ENCODE results near the gene NKG7.
A peak's percentile ranks its signal among the peaks of the same experiment; 100 is the strongest.

NKG7 gene

DNA sequence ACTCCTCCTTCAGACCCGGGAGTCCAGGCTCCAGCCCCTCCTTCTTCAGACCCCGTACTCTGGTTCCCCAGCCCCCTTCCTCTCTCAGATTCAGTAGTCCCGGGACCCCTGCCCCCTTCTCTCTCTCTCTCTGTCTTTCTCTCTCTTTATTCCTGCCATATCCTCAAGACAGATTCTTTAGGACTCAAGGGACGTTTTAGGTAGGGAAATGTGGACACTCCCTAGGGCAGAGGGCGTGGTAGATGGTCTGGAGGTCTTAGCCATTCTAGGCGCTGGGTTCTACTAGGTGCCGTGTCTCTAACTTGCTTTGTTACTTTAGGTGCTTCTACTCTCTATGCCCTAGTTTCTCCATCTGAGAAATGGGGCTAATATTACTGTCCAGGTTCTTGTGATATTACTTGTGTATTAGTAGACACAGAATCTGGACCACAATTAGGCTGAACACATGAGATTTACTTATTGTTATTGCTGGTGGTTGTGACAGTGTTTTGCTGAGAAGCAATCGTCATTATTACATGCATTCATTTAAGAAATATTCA, 18.7 kb upstream of the NKG7 start:
- no peak for DNase-seq (ENCODE audit: low read depth, low spot score)

DNA sequence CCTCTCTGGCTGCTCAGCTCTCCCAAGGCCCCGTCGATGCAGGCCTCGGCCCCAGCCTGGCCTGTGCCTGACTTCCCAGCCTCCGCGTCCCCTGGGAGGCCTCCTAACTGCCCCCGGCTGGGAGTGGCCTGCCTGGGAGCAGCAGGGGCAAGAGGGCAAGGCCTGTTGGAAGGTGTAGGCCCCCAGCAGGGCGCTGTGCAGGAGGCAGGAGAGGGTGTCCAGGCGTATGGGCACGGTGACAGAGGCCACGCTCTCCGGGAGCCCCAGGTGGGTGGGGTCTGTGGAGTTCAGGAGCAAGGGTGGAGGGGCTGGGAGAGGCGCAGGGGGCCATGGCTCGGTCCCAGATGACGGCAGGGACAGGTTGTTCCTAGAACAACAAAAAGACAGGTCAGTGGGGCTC, 16.7 kb upstream of the NKG7 start:
- no peak for DNase-seq (ENCODE audit: low read depth, low spot score)

DNA sequence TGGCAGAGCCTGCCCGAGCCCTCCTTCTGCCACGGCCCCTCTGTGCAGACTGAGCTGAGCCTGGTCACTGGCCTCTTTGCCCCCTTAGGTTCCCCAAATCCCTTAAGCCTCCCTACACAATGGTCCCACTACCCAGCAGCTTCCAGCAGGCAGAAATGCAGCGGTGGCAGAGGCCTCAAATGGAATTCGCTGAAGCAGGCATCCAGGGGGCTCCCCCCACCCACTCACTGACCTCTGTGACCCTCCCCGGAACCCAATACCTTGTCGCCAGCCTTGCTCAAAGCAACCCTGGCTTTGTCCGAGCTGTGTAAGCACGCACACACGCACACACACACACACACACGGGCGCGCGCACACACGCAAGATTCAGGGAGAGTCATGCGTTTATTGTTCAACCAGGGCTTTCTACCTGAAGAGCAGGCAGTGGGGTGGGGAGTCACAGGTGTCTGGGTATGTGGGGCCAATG, 15.5 kb upstream of the NKG7 start, which contains the start of gene LIM2:
Gene LIM2, minus strand, starts transcription at position 51 of the 466 bp plus-strand sequence. CDS start 531 bp downstream, outside the sequence.
- no peak for DNase-seq (ENCODE audit: low read depth, low spot score)

DNA sequence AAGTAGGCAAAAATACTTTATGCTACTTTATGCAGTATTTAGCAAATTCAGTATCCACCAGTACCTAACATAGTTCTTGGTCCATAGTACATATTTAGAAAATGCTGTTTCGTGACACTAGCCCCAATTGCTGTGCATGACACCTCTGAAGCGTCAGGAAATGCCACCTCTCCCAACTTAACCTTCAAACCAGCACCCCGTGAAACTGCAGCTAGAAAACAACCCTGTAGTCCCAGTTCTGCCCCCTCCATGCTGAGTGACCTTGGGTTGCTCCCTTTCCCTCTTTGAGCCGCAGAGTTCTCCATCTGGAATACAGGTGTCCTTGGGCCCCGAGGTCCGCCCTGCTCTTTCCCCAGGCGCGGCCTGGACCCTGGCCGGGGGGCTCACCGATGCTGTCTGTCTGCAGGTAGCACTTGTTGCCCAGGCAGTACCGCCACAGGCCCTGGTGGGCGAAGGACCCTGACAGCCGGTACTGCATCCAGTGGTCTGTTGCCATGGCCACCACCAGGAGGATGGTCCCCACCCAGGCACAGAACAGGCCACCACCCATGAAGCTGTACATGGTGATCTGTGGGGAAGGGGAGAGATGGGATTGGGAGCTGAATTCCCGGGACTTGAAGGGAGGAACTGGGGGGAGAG, 14.5 kb upstream of the NKG7 start:
- DNase-seq (ENCODE audit: low read depth, low spot score), result no peak

DNA sequence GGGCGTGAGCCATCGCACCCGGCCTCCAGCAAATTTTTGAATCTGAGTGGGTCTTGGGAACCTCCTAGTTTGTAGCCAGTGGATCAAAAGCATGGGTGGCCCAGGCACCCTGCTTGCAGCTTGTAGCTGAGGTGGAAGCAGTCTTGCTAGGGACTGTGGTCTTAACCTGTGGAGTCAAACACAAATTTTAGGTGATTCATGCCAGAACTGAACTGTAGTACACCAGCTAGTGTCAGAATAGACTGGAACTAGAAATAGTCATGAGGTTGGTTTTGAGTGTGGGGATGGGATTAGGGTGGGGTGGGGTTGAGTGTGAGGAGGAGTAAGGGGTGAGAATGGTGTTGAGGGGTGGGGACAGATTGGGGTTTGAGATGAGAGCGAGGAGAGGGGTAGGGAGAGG, 9.6 kb upstream of the NKG7 start:
- DNase-seq (ENCODE audit: low read depth, low spot score), result no peak

DNA sequence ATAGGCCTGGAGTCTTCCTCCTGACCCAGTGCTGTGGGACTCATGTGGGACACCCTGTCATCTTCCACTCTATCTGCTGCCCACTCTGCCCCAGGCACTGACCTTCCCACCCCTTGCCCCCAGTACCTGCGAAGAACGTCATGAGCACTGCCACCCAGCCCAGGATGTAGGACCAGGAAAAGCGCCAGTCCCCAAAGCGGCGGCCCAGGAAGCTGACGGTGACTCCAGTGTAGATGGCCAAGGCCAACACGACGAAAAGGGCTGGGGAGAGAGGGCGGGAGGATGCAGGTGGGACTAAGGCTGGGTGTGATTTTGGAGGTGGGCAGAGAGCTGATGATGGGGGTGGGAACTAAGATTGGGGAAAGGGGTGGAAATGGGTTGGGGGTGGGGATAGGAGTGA, 7.9 kb upstream of the NKG7 start:
- no peak for DNase-seq (ENCODE audit: low read depth, low spot score)

DNA sequence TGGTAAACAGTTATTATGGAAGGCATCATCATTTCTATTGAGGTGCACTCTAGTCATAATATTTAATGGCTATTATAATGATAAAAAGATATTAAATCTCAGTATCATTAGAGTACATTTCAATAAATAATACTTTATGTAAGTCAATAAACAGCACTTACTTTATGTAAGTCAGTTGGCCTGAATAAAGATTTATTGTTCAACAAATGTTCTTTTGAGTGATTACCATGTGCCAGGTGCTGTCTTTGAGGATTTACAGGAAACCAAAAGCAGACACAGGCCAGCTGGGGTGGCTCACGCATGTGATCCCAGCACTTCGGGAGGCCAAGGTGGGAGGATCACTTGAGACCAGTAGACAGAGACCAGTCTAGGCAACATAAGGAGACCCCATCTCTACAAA, 5.0 kb upstream of the NKG7 start:
- no peak for DNase-seq (ENCODE audit: low read depth, low spot score)

DNA sequence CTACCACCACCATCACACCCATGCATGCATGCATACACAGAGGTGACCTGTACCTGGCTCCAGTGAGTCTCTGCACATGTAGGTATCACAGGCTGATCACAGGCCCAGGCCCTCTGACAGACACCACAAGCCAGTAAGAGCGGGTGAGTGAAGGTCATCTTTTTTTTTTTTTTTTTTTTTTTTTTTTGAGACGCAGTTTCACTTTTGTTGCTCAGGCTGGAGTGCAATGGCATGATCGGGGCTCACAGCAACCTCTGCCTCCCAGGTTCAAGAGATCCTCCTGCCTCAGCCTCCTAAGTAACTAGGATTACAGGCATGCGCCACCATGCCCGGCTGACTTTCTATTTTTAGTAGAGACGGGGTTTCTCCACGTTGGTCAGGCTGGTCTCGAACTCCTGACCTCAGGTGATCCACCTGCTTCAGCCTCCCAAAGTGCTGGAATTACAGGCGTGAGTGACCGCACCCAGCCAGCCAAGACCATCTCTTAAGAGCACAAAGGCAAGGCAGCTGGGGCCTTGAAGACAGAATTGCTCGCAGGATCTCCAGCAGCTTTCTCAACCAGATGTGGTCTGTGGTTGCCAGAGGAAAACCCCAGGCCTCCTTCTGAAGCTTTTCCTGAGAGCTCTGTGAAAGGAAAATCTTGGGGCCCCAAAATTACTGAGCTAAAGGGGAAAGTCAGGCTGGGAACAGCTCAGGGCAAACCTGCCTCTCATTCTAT, 3.2 kb upstream of the NKG7 start:
- no peak for DNase-seq (ENCODE audit: low read depth, low spot score)

DNA sequence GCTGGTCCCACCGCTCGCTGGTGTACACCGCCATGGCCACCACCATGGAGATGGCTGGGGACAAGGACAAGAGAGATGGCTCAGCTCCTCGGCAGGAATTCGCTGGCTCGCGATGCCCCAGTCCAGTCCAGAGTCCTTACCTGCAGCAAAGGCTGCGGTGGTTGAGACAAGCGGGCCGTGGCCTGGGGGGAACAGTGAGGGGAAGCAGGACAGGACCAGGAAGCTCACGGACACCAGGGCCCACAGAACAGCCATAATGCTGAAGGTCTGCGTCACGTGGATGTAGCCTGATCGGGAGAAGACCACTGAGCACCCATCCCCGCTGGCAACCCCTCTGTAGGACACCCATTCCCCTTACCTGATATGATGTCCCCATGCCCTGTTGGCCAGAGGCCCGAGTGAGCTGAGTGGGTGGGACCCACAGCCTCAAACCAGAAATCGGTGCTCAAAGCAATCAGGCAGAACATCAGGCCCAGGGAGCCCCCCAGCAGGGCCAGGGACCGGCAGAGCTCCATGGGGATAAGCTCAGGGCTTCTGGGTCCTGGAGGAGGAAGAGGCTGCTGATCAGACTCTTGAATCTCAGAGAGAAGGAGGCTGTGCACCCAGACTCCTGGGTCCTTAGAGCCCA, 319 bp downstream of the NKG7 start:
- DNase-seq (ENCODE audit: low read depth, low spot score), result no peak

DNA sequence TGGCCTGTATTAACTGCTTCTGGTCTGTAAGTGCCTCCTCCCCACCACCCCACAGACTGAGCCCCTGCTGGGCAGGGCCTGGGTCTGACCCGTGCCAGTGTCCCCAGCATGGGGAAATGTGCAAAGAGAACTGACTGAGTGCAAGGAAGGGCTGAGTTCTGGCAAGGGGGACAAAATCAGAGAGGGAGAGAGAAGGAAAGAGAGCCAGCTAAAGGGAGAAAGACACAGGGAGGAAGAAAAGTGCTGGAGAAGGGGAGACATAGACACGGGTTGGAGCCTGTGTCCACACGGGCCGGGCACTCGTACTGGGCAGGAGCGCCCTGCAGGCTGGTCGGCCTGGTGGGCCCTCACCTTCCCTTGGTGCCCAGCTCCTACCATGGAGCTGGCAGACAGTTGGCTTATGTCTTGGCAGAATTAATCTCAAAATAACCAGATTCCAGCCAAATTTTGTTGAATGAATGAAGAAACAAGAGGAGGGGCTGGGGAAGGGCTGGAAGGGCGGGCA, 1.2 kb downstream of the NKG7 start:
- no peak for DNase-seq (ENCODE audit: low read depth, low spot score)

DNA sequence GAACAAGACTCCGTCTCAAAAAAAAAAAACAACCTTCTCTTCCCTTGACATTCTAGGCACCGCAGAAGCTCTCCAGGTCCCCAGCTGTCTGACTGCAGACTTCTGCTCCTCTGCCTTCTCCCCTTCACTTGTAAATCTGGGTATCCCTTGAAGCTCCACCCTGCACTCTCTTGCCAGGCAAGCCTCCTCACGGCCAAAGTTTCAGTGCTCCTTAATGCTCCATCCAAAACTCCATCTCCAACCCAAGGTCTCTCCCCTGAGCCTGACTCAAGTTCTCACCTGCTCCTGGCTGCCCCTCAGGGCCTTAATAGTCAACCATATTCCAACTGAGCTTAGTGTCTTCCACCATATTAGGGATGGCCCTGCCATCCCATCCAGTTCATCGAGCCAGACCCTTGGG, 2.2 kb downstream of the NKG7 start:
- no peak for DNase-seq (ENCODE audit: low read depth, low spot score)

DNA sequence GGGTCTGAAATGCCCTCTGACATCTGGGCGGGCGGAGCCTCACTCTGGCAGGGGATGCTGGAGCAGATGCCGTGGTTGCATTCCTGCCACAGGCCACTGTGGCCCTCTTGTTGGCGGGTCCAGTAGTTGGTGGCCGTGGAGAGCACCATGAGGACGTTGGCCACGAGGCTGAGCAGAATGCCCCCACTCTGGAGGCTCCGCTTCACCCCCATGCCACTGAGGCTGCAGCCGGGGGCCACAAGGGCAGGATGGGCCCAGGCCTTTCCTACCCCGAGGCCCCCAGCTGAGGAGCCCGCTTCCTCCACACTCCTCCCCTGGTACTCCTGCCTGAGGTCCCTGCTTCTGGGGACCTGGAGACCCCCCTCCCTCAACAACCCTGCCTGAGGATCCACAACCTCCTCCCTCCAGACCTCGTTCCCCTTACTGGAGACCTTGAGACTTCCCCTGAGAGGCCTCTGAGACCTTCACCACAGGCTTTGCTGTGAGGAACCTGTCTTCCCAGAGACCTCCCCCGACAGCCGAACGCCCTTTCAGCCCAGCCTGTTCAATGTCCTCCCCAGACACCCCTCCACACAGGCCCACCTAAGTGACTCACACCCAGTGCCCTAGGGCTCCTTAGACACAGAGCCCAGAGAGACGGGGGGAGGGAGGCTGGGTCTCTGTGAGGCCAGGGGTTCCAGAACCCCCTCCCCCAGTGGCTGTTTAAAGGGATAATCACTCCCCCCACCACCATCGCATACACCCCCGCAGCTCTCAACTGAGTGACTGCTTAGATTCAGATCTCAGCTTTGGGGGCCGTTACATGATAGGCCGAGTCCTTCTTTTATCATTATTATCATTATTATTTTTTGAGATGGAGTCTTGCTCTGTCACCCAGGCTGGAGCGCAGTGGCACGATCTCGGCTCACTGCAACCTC, 3.8 kb downstream of the NKG7 start, which contains the start of gene CLDND2:
Gene CLDND2, minus strand, starts transcription at position 638 of the 917 bp plus-strand sequence. Its CDS starts 426 bp downstream, at position 212.
- peak; percentile 49 for DNase-seq (ENCODE audit: low read depth, low spot score)

DNA sequence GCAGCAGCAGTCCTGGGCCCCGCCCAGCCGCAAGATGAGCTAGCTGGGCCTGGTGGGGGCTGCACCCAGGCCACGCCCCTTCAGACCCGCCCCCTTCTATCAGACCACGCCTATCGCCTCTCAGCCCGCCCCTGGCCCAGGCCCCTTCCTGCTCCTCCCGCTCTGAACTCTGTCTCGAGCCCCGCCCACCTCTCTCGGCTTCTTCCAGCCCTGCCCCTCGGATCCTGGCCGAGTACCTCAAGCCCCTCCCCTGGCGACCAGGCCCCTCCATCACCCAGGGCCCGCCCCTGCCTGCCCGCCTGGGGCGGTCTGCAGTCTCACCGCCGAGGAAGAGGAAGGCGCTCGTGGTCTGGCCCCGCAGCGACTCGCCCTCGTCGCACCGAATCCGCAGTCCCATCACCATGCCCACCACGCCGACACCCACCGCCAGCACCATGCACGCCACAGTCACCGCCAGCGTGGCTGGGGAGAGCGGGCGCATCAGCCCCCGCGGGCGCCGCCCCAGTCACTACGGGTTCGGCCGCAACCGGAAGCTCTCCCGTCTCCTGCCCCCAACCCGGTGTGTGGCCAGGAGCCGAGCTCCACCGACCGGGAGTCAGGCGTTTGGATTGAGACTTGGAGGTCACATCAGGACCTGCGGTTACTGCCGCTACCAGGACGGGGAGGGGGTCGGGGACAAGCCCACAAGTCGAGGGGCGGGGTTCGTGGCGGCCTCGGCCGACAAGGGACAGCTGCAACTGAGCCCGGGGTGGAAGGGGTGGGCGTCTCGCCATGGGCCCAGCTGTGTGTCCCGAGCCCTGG, 4.7 kb downstream of the NKG7 start:
- peak; percentile 100 for DNase-seq (ENCODE audit: low read depth, low spot score)

DNA sequence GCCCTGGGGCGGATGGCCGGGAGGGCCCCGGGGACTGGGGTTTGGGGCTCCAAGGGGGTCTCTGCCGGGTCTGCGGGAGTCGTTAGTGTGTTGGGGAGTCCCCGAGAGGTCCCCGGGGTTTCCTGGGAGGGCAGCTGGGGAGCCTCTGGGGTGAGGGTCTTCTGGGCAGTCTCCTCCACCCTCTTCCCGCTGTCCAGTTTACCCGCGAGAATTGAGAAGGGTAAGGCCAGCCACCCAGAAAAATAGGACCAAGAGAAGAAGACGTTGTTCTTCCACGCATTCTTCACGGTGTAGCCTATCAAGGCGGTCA, 5.2 kb downstream of the NKG7 start:
- DNase-seq (ENCODE audit: low read depth, low spot score), result no peak

DNA sequence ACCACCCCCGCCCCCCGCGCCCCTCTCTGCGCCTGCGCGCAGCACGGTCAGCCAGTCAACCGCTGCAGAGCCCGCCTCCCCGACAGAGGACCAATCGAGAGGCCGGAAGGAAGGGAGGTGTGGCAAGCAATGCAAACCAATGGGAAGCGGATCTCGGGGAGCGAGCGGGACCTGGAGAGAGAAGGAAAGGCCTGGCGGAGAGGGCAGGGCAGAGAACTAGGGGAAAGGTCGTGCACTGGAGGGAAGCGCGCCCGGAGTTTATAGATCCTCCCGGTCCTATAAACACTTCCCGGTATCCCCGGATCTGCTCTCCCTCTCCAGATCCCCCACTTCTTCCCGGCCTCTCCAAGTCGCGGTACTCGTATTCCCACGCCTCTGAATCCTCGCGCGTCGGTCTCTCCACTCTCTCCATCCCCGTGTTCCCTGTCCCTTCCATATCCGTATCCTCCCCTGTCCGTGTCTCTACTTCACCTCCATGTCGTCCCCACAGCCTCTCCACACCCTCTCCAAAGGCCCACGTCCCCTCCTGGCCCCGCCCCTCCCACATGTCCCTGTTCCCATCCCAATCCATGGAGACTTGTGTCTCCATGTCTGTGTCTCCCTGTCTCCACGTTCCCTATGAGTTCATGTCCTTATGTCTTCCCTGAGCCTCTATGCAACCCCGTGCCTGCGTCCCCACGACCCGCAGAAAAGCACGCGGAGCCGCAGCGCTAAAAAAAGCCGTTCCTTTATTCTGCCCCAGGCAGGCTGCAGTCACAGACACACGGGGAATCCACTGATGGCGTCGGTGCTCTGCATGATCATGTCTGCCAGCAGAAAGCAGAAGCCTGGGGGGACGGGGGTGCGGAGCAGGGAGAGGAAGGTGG, 5.8 kb downstream of the NKG7 start:
- peak; percentile 98 for DNase-seq (ENCODE audit: low read depth, low spot score)

DNA sequence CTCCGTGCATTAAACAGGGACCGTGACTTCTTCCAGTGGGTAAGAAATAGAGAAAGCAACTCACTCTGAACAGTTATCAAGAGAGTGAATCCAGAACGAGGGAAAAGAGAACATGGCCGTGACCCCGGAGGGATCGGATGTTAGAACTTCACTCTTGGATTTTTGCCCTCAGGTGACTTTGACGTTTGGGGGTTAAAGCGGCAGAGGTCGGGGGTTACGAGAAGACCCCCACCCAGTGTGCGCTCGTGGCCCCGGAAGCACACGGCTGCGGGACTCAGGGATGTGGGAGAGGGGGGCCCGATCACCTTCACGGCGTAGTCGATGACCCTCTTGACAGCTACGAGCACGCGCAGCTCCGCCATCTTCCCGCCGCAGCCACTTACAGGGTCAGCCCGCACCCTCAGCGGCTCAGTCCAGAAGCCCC, 6.5 kb downstream of the NKG7 start, which contains the start of gene ETFB:
Gene ETFB, minus strand, starts transcription at position 424 of the 424 bp plus-strand sequence. Its CDS starts 62 bp downstream, at position 362.
- no peak for DNase-seq (ENCODE audit: low read depth, low spot score)

DNA sequence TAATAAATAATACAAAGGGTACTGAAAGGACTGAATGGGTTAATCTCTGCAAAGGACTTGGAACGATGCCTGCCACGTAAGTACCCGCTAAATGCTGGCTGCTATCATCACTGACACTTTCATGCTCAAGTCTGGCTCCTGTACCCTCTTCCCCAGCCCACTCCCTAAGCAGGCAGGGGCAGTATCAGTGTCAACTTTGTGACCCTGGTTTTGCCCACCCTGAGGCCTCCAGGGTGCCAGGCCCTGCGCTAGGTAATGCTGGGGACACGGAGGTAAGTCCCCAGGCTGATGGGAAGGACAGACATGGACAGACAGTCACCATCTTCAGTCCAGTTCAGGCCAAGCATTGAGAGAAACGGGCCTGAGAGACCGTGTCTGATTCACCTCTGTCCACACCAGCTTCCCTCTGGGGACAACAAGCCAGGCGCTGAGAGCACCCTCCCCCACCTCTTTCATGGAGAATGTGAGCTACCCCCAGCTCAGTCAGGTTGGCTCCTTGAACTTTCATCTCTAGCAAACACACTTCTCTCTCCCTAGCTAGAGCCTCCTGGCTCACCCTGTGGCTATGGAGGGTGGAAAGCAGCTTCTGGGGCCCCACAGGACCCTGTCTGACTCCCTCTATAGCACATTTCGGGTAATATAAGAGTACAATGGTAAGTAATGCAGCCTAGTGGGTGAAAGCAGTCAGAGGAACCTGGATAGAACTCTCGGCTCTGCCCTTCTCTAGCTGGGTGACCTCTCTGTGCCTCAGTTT, 7.1 kb downstream of the NKG7 start:
- DNase-seq (ENCODE audit: low read depth, low spot score), result peak; percentile 48

Data from ELF-1 (cell line).